Measurements from ENCODE around the gene CDAN1. TPM values are rescaled to one million over a fixed set of nuclear protein-coding genes. Genes with fewer than 3 reads are reported as not detected.

Gene CDAN1
- polyA plus RNA-seq, 1 donor from 2014 or later = 16.8 TPM

DNA sequence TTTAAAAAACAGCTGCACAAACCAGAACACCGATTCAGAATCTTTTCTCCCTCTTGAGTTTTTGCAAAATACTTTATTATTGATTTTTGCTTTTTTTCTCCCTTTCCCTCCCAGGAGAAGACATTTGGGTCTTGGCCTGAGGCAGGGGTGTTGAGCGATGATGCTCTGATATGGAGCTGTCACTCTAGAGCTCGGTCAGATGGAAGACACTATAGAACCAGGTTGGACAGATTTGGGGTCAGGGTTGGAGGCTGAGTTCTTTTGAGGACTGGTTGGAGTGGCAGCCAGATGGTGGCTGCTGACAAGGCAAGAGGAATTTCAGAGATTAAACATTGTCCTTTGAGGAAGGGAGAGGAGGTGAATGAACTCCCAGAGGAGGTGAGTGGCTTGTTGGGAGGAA lies 16.9 kb downstream of the CDAN1 start:
- H3K9ac ChIP-seq (ENCODE audit: low read length) = no peak overlapping the region
- no peaks in the 10 kb centered on the region for H3K9me2 ChIP-seq (ENCODE audit: insufficient read depth, low read length)
- H3K36me3 ChIP-seq (ENCODE audit: insufficient read depth, low read length) = peaks cover 5% of the 10 kb centered on the region
- no peak overlapping the region for H3K4me3 ChIP-seq (ENCODE audit: low read length)
- no peak overlapping the region for H3K27ac ChIP-seq (ENCODE audit: low read length)
- H3K27me3 ChIP-seq (ENCODE audit: insufficient read depth, low read depth, low read length) = no peaks in the 10 kb centered on the region
- no peaks in the 10 kb centered on the region for H3K9me3 ChIP-seq (ENCODE audit: low read length)
- no peaks in the 10 kb centered on the region for H3F3A ChIP-seq (ENCODE audit: insufficient read depth, low read length, poor library complexity, severe bottlenecking)
- no peaks in the 10 kb centered on the region for H3K79me2 ChIP-seq (replicated peaks; ENCODE audit: insufficient read depth, low read length)
- H3K4me2 ChIP-seq (ENCODE audit: low read length) = no peak overlapping the region
- no peaks in the 10 kb centered on the region for H4K20me1 ChIP-seq (ENCODE audit: insufficient read depth)
- TF ChIP-seq RAD21 (conservative IDR thresholded peaks at IDR 0.05) = no peak
- TF ChIP-seq MXI1 (conservative IDR thresholded peaks at IDR 0.05; ENCODE audit: poor library complexity, severe bottlenecking) = no peak
- no peak overlapping the region for H2AFZ ChIP-seq (ENCODE audit: low read depth, low read length)

DNA sequence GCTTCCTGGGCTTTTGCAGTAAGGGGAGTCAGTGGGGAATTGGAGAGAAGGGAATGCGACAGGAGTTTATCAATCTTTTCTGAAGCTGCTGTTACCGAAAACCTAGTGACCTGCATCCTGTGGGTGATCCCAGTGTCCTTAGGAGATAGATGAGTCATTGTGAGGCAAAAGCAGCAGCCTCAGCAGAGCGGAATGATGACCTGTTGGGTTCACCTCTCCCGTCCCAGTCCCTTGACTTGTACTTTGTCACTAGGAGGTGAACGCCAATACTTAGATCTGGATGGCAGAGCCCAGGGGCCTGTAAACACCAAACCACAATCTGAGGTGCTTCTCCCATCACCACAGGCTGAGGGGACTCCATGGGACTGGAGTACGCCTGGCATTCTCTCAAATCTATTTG lies 17.9 kb downstream of the CDAN1 start:
- no peaks in the 10 kb centered on the region for H3K9me2 ChIP-seq (ENCODE audit: insufficient read depth, low read length)
- H3K79me2 ChIP-seq (replicated peaks; ENCODE audit: insufficient read depth, low read length) = no peaks in the 10 kb centered on the region
- H3K27ac ChIP-seq (ENCODE audit: low read length) = no peak overlapping the region
- peaks cover 2% of the 10 kb centered on the region for H3K36me3 ChIP-seq (ENCODE audit: insufficient read depth, low read length)
- no peaks in the 10 kb centered on the region for H4K20me1 ChIP-seq (ENCODE audit: insufficient read depth)
- no peak overlapping the region for H3K4me3 ChIP-seq (ENCODE audit: low read length)
- TF ChIP-seq EP300 (conservative IDR thresholded peaks at IDR 0.05; ENCODE audit: poor library complexity, severe bottlenecking) = no peak
- TF ChIP-seq, protein P1, sequence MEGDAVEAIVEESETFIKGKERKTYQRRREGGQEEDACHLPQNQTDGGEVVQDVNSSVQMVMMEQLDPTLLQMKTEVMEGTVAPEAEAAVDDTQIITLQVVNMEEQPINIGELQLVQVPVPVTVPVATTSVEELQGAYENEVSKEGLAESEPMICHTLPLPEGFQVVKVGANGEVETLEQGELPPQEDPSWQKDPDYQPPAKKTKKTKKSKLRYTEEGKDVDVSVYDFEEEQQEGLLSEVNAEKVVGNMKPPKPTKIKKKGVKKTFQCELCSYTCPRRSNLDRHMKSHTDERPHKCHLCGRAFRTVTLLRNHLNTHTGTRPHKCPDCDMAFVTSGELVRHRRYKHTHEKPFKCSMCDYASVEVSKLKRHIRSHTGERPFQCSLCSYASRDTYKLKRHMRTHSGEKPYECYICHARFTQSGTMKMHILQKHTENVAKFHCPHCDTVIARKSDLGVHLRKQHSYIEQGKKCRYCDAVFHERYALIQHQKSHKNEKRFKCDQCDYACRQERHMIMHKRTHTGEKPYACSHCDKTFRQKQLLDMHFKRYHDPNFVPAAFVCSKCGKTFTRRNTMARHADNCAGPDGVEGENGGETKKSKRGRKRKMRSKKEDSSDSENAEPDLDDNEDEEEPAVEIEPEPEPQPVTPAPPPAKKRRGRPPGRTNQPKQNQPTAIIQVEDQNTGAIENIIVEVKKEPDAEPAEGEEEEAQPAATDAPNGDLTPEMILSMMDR (IDR thresholded peaks at IDR 0.05; ENCODE audit: poor library complexity, severe bottlenecking) = no peak
- TF ChIP-seq RAD21 (conservative IDR thresholded peaks at IDR 0.05) = no peak
- TF ChIP-seq TAF1 (IDR thresholded peaks at IDR 0.05; ENCODE audit: low read depth) = no peak
- no peak overlapping the region for H3K9ac ChIP-seq (ENCODE audit: low read length)
- no peak overlapping the region for H3K4me2 ChIP-seq (ENCODE audit: low read length)
- no peaks in the 10 kb centered on the region for H3K27me3 ChIP-seq (ENCODE audit: insufficient read depth, low read depth, low read length)
- no peak overlapping the region for H2AFZ ChIP-seq (ENCODE audit: low read depth, low read length)
- no peaks in the 10 kb centered on the region for H3F3A ChIP-seq (ENCODE audit: insufficient read depth, low read length, poor library complexity, severe bottlenecking)
- no peaks in the 10 kb centered on the region for H3K9me3 ChIP-seq (ENCODE audit: low read length)

DNA sequence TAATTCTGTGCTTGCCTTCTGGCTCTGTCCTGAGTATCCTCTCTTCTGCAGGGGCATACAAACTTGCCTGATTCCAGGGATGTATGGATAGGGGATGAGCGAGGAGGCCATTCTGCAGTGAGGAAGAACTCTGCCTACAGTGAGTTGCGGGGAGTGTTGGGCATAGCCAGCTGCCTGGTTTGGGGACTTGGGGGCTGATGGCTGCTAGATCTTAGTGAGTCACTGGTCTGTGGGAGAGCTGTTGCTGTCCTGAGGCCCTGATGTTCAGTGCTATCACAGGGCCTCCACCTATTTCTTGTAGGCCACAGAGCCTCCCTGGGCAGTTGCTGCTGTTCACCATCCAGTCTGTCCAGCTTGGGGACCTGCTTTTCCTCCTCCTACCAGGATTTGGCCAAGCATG lies 20.3 kb downstream of the CDAN1 start:
- no peak overlapping the region for H2AFZ ChIP-seq (ENCODE audit: low read depth, low read length)
- no peaks in the 10 kb centered on the region for H3K9me3 ChIP-seq (ENCODE audit: low read length)
- TF ChIP-seq SMC3 (conservative IDR thresholded peaks at IDR 0.05; ENCODE audit: poor library complexity) (no peak), EP300 (conservative IDR thresholded peaks at IDR 0.05; ENCODE audit: poor library complexity, severe bottlenecking) (no peak), TAF1 (IDR thresholded peaks at IDR 0.05; ENCODE audit: low read depth) (no peak), MXI1 (conservative IDR thresholded peaks at IDR 0.05; ENCODE audit: poor library complexity, severe bottlenecking) (no peak), RAD21 (conservative IDR thresholded peaks at IDR 0.05) (no peak), EZH2 (IDR thresholded peaks at IDR 0.05; ENCODE audit: borderline replicate concordance, insufficient read depth, low read length, poor library complexity, severe bottlenecking) (no peak), POLR2AphosphoS5 (IDR thresholded peaks at IDR 0.05) (no peak)
- TF ChIP-seq, protein P2, sequence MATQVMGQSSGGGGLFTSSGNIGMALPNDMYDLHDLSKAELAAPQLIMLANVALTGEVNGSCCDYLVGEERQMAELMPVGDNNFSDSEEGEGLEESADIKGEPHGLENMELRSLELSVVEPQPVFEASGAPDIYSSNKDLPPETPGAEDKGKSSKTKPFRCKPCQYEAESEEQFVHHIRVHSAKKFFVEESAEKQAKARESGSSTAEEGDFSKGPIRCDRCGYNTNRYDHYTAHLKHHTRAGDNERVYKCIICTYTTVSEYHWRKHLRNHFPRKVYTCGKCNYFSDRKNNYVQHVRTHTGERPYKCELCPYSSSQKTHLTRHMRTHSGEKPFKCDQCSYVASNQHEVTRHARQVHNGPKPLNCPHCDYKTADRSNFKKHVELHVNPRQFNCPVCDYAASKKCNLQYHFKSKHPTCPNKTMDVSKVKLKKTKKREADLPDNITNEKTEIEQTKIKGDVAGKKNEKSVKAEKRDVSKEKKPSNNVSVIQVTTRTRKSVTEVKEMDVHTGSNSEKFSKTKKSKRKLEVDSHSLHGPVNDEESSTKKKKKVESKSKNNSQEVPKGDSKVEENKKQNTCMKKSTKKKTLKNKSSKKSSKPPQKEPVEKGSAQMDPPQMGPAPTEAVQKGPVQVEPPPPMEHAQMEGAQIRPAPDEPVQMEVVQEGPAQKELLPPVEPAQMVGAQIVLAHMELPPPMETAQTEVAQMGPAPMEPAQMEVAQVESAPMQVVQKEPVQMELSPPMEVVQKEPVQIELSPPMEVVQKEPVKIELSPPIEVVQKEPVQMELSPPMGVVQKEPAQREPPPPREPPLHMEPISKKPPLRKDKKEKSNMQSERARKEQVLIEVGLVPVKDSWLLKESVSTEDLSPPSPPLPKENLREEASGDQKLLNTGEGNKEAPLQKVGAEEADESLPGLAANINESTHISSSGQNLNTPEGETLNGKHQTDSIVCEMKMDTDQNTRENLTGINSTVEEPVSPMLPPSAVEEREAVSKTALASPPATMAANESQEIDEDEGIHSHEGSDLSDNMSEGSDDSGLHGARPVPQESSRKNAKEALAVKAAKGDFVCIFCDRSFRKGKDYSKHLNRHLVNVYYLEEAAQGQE (IDR thresholded peaks at IDR 0.05; ENCODE audit: borderline replicate concordance) = no peak
- TF ChIP-seq, protein P1 (IDR thresholded peaks at IDR 0.05; ENCODE audit: poor library complexity, severe bottlenecking) = no peak
- H3K4me3 ChIP-seq (ENCODE audit: low read length) = no peak overlapping the region
- no peak overlapping the region for H3K4me2 ChIP-seq (ENCODE audit: low read length)
- no peaks in the 10 kb centered on the region for H3K36me3 ChIP-seq (ENCODE audit: insufficient read depth, low read length)
- H3F3A ChIP-seq (ENCODE audit: insufficient read depth, low read length, poor library complexity, severe bottlenecking) = no peaks in the 10 kb centered on the region
- no peak overlapping the region for H3K9ac ChIP-seq (ENCODE audit: low read length)
- no peaks in the 10 kb centered on the region for H3K79me2 ChIP-seq (replicated peaks; ENCODE audit: insufficient read depth, low read length)
- no peaks in the 10 kb centered on the region for H3K27me3 ChIP-seq (ENCODE audit: insufficient read depth, low read depth, low read length)
- H3K9me2 ChIP-seq (ENCODE audit: insufficient read depth, low read length) = no peaks in the 10 kb centered on the region
- H4K20me1 ChIP-seq (ENCODE audit: insufficient read depth) = no peaks in the 10 kb centered on the region
- H3K27ac ChIP-seq (ENCODE audit: low read length) = no peak overlapping the region

Data from neural cell (in vitro differentiated cells).